Sigmoid colon (tissue), 7 donors: Measurements from ENCODE around the gene C19orf47. TPM values are rescaled to one million over a fixed set of nuclear protein-coding genes. Genes with fewer than 3 reads are reported as not detected.

Experiments
- DNase-seq: peaks from one replicate; pipeline ENCODE4 v3.0.0-alpha.2; 2019
- H3K27ac ChIP-seq, 4 donors: fragments of 200-600 bp; sonication (generic); one replicate each; pipeline ENCODE4 v1.5.1; 2016 to 2019; ENCODE audit warnings: mild to moderate bottlenecking in 1 of 4
- H3K27me3 ChIP-seq, 3 donors: fragments of 200-600 bp; sonication (generic); one replicate each; pipeline ENCODE4 v1.5.1; 2019; ENCODE audit warnings: mild to moderate bottlenecking in 1 of 3
- H3K36me3 ChIP-seq, 4 donors: fragments of 200-600 bp; sonication (generic); one replicate each; pipeline ENCODE4 v1.5.1; 2016 to 2019
- H3K4me1 ChIP-seq, 4 donors: fragments of 200-600 bp; sonication (generic); one replicate each; pipeline ENCODE4 v1.5.1; 2017 to 2019
- H3K4me3 ChIP-seq, 4 donors: fragments of 200-600 bp; sonication (generic); one replicate each; pipeline ENCODE4 v1.5.1; 2017 to 2019; ENCODE audit warnings: mild to moderate bottlenecking in 2 of 4, moderate library complexity in 1 of 4
- H3K9me3 ChIP-seq, 4 donors: fragments of 200-600 bp in 3 of 4; sonication (generic) in 3 of 4; one replicate each; pipeline versions ENCODE4 v1.5.1 to v1.6.1; 2013 to 2019
- EP300 ChIP-seq, 4 donors: sonication (generic); formaldehyde crosslinking; IDR thresholded peaks; one replicate each; pipeline ENCODE4 v1.6.1; 2017; ENCODE audit warnings: antibody characterized with exemption in 4 of 4
- POLR2A ChIP-seq, 2 donors: fragments of 450-650 bp; IDR thresholded peaks; one replicate each; pipeline ENCODE4 v1.6.1; 2016; ENCODE audit warnings: antibody characterized with exemption in 2 of 2, mild to moderate bottlenecking in 2 of 2, moderate library complexity in 2 of 2
- POLR2AphosphoS5 ChIP-seq, 4 donors: sonication (generic); formaldehyde crosslinking; IDR thresholded peaks; one replicate each; pipeline ENCODE4 v1.6.1; 2017; ENCODE audit warnings: antibody characterized with exemption in 4 of 4
- WGBS, 2 donors: extraction: QIAGEN DNeasy Blood & Tissue Kit; methylation state at CpG; one replicate each; pipeline ENCODE4 v1.1.7; 2013; 5-methylcytosine and 5-hydroxymethylcytosine counted together
- intact Hi-C: fragments of 100-400 bp; cut with DNase I; formaldehyde crosslinking; loops from one replicate; pipeline ENCODE4 v1.15.1; 2023
- polyA plus RNA-seq, 3 donors: library from polyadenylated mRNA; stranded (reverse); fragments of 200-250 nt; gene quantifications; one replicate each; pipeline ENCODE4 v1.2.3, GENCODE V29; 2013
- total RNA-seq, 4 donors: library from RNA; depleted of rRNA; stranded (reverse); fragments of >200 nt; gene quantifications; one replicate each; pipeline ENCODE4 v1.1.0, GENCODE V29; 2016
- TF ChIP-seq, protein P1 (sequence below), 4 experiments: fragments of 450-650 bp in 3 of 4; fragments of 200-600 bp in 1 of 4; IDR thresholded peaks; one replicate each; pipeline ENCODE4 v1.5.1; 2016 to 2019; ENCODE audit warnings: antibody characterized with exemption in 4 of 4, mild to moderate bottlenecking in 3 of 4, moderate library complexity in 2 of 4
- donor health status: healthy with polysubstance abuse.
- donor health status: Bipolar disorder and iron deficiency.
- donor health status: healthy.

The C19orf47 gene
- total and polyA plus RNA-seq, 7 donors: 7.9 to 16.7 (median 10.5) TPM

DNA sequence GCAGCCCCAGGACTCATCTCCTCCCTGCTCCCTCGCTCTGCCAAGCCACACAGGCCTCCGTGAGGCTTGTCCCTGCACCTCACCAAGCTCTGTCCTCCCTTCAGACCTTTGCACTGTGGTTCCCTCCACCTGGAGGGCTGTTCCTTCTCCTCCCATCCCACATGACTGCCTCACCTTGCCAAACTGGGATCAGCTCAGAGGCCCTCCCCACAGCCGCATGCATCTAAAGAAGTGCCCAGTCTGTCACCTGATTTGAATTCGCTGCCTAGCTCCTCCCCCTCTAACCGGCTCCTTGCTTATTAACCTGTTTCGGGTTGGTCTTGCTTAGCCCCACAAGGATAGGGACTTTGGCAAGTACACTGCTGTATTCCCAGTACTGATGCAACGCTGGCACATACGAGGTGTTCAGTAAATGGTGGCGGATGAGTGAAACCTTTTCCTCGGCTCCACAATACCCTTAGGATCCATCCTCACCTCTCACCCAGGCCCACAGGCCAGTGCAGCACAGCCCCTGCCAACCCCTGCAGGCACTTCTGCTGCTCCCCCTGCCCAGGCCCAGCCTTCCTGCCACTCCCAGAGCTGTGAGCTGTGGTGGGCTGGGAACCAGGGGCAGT lies 67.5 kb downstream of the C19orf47 start:
- intact Hi-C loops: loop anchor here (5.0 to 10.0 kb wide), 2 partner anchors 88 to 144 kb away; partner anchors contain the start of genes MAP3K10 and SERTAD1
- H3K4me3 ChIP-seq: no peak overlapping the region
- H3K4me1 ChIP-seq: peaks cover 4 to 84% (median 78%) of the 10 kb centered on the region in 4 donors
- no peaks in the 10 kb centered on the region for H3K36me3 ChIP-seq
- 18 to 61% methylated on average over 10 of the region's 10 CpGs for WGBS, 2 donors
- H3K27me3 ChIP-seq: no peaks in the 10 kb centered on the region
- H3K9me3 ChIP-seq: no peaks in the 10 kb centered on the region
- peak overlapping the region; percentile 63 to 76 (median 73) for H3K27ac ChIP-seq
- no peak for DNase-seq
- peak in 1 of 2 donors; percentile 28 for TF ChIP-seq POLR2A (IDR thresholded peaks at IDR 0.05)
- TF ChIP-seq, protein P1, sequence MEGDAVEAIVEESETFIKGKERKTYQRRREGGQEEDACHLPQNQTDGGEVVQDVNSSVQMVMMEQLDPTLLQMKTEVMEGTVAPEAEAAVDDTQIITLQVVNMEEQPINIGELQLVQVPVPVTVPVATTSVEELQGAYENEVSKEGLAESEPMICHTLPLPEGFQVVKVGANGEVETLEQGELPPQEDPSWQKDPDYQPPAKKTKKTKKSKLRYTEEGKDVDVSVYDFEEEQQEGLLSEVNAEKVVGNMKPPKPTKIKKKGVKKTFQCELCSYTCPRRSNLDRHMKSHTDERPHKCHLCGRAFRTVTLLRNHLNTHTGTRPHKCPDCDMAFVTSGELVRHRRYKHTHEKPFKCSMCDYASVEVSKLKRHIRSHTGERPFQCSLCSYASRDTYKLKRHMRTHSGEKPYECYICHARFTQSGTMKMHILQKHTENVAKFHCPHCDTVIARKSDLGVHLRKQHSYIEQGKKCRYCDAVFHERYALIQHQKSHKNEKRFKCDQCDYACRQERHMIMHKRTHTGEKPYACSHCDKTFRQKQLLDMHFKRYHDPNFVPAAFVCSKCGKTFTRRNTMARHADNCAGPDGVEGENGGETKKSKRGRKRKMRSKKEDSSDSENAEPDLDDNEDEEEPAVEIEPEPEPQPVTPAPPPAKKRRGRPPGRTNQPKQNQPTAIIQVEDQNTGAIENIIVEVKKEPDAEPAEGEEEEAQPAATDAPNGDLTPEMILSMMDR (IDR thresholded peaks at IDR 0.05): no peak

DNA sequence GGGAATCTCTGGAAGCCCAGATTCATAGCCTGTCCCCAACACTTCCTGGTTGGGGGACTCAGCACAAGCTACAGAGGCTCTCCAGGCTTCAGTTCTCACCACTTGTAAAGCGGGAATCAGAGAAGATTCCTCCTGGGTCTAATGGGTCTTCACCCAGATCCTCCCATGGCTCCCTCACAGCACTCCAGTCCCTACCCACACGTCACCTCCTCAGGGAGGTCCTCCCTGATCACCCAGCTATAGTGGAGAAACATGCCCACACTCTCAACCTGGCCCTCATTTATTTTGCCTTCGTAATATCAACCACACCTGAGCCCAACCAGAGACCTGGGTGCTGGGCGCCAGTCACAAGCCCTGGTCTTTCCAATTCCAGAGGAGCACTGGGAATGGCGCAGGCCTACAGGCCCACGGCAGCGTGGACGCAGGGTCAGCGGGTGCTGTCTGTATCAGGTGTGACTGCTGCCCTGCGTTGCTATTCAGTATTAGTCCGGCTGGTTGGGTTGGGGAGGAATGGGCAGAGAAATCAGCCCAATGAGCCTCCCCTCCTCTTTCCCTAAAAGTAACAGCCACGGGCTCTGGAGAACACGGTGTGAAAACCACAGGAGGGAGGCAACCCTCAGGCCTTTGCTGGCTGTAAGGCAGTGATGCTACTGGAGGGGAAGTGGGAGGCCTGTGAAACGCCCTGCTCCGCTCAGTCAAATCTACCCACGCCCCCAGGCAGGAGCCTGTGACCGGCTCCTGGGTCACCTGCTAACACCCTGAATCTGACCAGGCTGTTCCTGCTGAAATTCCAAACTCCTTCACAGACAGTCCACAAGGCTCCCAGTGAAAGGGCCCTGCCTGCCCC lies 68.2 kb downstream of the C19orf47 start:
- DNase-seq: no peak
- H3K4me1 ChIP-seq: peaks cover 4 to 89% (median 81%) of the 10 kb centered on the region in 4 donors
- peak overlapping the region; percentile 63 to 76 (median 73) for H3K27ac ChIP-seq

DNA sequence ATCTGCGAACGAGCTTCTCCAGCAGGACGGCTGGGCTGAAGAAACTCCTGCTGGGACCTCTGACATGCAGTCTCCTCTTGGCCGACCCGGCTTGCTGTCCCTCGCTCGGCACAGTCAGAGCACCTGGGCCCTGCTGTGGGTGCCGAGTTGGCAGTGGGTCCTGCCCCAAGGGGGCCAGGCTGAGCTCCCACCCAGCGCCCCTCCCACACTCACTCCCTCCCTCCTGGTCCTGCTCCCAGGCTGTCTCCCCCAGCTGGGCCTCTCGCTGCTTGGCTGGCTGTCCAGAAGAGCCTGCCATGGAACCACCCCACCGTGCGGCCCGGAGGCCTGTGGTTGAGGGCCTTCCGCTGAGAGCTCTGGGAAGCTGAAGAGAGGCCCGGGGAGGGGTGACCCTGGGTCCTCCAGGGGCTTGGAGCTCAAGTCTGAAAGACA lies 69.1 kb downstream of the C19orf47 start:
- Histone ChIP-seq H3K27ac (peak overlapping the region; percentile 63 to 76 (median 73)), H3K9me3 (no peaks in the 10 kb centered on the region), H3K36me3 (no peaks in the 10 kb centered on the region), H3K27me3 (no peaks in the 10 kb centered on the region), H3K4me1 (peaks cover 4 to 92% (median 88%) of the 10 kb centered on the region in 4 donors), H3K4me3 (peak overlapping the region; percentile 7 to 37 (median 26))
- WGBS, 2 donors: 62 to 76% methylated on average over 15 of the region's 15 CpGs
- TF ChIP-seq, protein P1 (IDR thresholded peaks at IDR 0.05): no peak
- TF ChIP-seq EP300 (IDR thresholded peaks at IDR 0.05): no peak
- TF ChIP-seq POLR2A (IDR thresholded peaks at IDR 0.05): no peak
- TF ChIP-seq POLR2AphosphoS5 (IDR thresholded peaks at IDR 0.05): no peak
- DNase-seq: peak; percentile 87
- intact Hi-C loops: no loop called here

More for the DNA sequence above, 68.2 kb downstream of the C19orf47 start:
- no peaks in the 10 kb centered on the region for H3K9me3 ChIP-seq
- WGBS, 2 donors: 46 to 62% methylated on average over 17 of the region's 17 CpGs
- no peak for TF ChIP-seq POLR2AphosphoS5 (IDR thresholded peaks at IDR 0.05)
- TF ChIP-seq, protein P1 (IDR thresholded peaks at IDR 0.05): no peak
- no peak for TF ChIP-seq POLR2A (IDR thresholded peaks at IDR 0.05)
- no peak for TF ChIP-seq EP300 (IDR thresholded peaks at IDR 0.05)
- H3K36me3 ChIP-seq: no peaks in the 10 kb centered on the region
- no peaks in the 10 kb centered on the region for H3K27me3 ChIP-seq
- intact Hi-C loops: loop anchor here (5.0 to 10.0 kb wide), 2 partner anchors 88 to 145 kb away; partner anchors contain the start of genes MAP3K10 and SERTAD1
- peak overlapping the region in 2 of 4 donors; percentile 37 for H3K4me3 ChIP-seq

DNA sequence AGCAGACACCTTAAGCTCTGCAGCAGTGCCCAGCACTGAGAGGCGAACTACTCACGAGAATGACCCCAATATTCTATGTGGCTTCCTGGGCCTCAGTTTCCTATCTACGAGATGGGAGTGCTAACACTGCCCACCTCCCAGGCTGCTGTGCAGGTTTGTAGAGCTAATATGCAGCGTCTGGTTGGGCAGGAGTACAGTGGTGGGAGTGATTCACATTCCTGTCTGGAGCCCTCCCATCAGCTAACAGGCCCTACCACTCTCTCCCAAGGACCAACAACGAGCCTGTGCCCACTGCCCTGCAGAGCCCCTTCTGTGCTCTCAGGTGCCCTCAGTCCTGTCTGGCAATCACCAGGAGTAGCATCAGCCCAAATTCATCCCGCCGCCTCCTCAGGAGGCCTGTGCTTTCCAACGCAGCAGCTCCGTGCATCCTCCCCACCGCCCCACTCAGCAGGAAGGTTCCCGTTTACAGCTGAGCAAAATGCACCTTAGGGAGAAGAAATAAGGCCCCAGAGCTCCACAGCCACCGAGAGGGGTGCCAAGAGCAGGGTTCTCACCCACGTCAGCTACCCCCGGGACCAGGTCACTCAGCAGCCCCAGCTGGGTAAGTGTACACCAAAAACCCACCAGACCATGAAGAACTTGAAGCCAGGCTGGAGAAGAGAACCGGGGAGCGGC lies 69.7 kb downstream of the C19orf47 start:
- Histone ChIP-seq H3K4me3 (peak overlapping the region; percentile 7 to 37 (median 26)), H3K36me3 (no peaks in the 10 kb centered on the region), H3K27me3 (no peaks in the 10 kb centered on the region), H3K27ac (peak overlapping the region; percentile 63 to 76 (median 73)), H3K4me1 (peaks cover 4 to 92% (median 88%) of the 10 kb centered on the region in 4 donors), H3K9me3 (no peaks in the 10 kb centered on the region)
- TF ChIP-seq, protein P1 (IDR thresholded peaks at IDR 0.05): no peak
- TF ChIP-seq POLR2AphosphoS5 (IDR thresholded peaks at IDR 0.05) (no peak), POLR2A (IDR thresholded peaks at IDR 0.05) (no peak), EP300 (IDR thresholded peaks at IDR 0.05) (no peak)
- intact Hi-C loops: no loop called here
- 77 to 83% methylated on average over 16 of the region's 16 CpGs for WGBS, 2 donors
- DNase-seq: peak; percentile 53
